GM23338 (cell line): ENCODE results near the gene POU2AF2. TPM values are rescaled to one million over a fixed set of nuclear protein-coding genes. Genes with fewer than 3 reads are reported as not detected.

Source experiments
- EZH2 ChIP-seq: fragments of 200-600 bp; sonication (generic); IDR thresholded peaks from one replicate; pipeline ENCODE4 v1.8.0; 2017; ENCODE audit warnings: antibody characterized with exemption, mild to moderate bottlenecking, low read depth; ENCODE audit not compliant: unreplicated experiment
- EZH2phosphoT487 ChIP-seq: fragments of 200-600 bp; sonication (generic); IDR thresholded peaks from one replicate; pipeline ENCODE4 v1.8.1; 2018; ENCODE audit warnings: antibody characterized with exemption; ENCODE audit not compliant: unreplicated experiment
- JUNB ChIP-seq: IDR thresholded peaks from one replicate; pipeline ENCODE4 v1.6.1; 2016; ENCODE audit warnings: antibody characterized with exemption; ENCODE audit not compliant: unreplicated experiment
- NANOG ChIP-seq: IDR thresholded peaks from 2 replicates; pipeline ENCODE4 v1.6.1; 2016; ENCODE audit warnings: antibody characterized with exemption, borderline replicate concordance
- STAT1 ChIP-seq: IDR thresholded peaks from one replicate; pipeline ENCODE4 v1.6.1; 2016; ENCODE audit warnings: antibody characterized with exemption; ENCODE audit not compliant: unreplicated experiment
- ZNF114 ChIP-seq: fragments of 250-450 bp; sonication (Bioruptor Pico); IDR thresholded peaks from 2 replicates; pipeline ENCODE4 v1.5.0; 2020; ENCODE audit warnings: mild to moderate bottlenecking, moderate library complexity
- ZNF331 ChIP-seq: fragments of 250-450 bp; sonication (Bioruptor Pico); IDR thresholded peaks from 2 replicates; pipeline ENCODE4 v1.5.0; 2020; ENCODE audit warnings: low read depth, mild to moderate bottlenecking, moderate library complexity
- polyA plus RNA-seq: library from polyadenylated mRNA; unstranded; fragments of >200 nt; fragmentation: Nextera tagmentation; extraction: Ambion mirVana; gene quantifications from 2 replicates; pipeline ENCODE4 v1.2.1, GENCODE V29; 2016
- total RNA-seq: library from RNA; depleted of rRNA; stranded (reverse); fragments of >200 nt; shearing (Covaris generic); gene quantifications from 2 replicates; pipeline ENCODE4 v1.2.3, GENCODE V29; 2014
- TF ChIP-seq, protein P1 (sequence below): fragments of 250-450 bp; sonication (Bioruptor Pico); IDR thresholded peaks from 2 replicates; pipeline ENCODE4 v1.5.0; 2020; ENCODE audit warnings: mild to moderate bottlenecking, moderate library complexity
- TF ChIP-seq, protein P2 (sequence below), 2 experiments: fragments of 200-600 bp in 1 of 2; sonication (generic) in 1 of 2; conservative IDR thresholded peaks; 2 replicates each; pipeline versions ENCODE4 v1.5.1 to v1.6.1; 2016 to 2017; ENCODE audit warnings: antibody characterized with exemption in 2 of 2, low read depth in 2 of 2, mild to moderate bottlenecking in 2 of 2, moderate library complexity in 1 of 2

POU2AF2 gene
- total and polyA plus RNA-seq, 2 experiments from 2014 or later: not detected

DNA sequence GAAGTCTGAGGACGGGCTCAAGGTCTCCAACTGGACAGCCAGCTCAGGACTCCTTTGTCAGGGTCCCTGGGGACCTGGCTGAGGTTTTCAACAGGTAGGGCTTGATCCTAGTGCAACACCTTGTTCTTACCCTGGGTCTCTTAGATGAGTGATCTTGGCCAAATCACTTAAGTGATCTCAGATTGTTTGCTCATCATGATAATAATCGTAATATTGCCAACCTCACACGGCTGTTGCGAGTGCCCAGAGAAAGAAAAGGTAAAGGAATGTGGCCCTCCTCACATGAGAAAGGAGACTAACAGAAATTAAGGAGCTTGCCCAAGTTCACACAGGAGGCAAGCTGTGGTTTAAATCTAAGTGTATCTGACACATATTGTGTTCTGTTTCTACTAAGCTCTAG, 81.3 kb downstream of the POU2AF2 start (continued):
- TF ChIP-seq, protein P1, sequence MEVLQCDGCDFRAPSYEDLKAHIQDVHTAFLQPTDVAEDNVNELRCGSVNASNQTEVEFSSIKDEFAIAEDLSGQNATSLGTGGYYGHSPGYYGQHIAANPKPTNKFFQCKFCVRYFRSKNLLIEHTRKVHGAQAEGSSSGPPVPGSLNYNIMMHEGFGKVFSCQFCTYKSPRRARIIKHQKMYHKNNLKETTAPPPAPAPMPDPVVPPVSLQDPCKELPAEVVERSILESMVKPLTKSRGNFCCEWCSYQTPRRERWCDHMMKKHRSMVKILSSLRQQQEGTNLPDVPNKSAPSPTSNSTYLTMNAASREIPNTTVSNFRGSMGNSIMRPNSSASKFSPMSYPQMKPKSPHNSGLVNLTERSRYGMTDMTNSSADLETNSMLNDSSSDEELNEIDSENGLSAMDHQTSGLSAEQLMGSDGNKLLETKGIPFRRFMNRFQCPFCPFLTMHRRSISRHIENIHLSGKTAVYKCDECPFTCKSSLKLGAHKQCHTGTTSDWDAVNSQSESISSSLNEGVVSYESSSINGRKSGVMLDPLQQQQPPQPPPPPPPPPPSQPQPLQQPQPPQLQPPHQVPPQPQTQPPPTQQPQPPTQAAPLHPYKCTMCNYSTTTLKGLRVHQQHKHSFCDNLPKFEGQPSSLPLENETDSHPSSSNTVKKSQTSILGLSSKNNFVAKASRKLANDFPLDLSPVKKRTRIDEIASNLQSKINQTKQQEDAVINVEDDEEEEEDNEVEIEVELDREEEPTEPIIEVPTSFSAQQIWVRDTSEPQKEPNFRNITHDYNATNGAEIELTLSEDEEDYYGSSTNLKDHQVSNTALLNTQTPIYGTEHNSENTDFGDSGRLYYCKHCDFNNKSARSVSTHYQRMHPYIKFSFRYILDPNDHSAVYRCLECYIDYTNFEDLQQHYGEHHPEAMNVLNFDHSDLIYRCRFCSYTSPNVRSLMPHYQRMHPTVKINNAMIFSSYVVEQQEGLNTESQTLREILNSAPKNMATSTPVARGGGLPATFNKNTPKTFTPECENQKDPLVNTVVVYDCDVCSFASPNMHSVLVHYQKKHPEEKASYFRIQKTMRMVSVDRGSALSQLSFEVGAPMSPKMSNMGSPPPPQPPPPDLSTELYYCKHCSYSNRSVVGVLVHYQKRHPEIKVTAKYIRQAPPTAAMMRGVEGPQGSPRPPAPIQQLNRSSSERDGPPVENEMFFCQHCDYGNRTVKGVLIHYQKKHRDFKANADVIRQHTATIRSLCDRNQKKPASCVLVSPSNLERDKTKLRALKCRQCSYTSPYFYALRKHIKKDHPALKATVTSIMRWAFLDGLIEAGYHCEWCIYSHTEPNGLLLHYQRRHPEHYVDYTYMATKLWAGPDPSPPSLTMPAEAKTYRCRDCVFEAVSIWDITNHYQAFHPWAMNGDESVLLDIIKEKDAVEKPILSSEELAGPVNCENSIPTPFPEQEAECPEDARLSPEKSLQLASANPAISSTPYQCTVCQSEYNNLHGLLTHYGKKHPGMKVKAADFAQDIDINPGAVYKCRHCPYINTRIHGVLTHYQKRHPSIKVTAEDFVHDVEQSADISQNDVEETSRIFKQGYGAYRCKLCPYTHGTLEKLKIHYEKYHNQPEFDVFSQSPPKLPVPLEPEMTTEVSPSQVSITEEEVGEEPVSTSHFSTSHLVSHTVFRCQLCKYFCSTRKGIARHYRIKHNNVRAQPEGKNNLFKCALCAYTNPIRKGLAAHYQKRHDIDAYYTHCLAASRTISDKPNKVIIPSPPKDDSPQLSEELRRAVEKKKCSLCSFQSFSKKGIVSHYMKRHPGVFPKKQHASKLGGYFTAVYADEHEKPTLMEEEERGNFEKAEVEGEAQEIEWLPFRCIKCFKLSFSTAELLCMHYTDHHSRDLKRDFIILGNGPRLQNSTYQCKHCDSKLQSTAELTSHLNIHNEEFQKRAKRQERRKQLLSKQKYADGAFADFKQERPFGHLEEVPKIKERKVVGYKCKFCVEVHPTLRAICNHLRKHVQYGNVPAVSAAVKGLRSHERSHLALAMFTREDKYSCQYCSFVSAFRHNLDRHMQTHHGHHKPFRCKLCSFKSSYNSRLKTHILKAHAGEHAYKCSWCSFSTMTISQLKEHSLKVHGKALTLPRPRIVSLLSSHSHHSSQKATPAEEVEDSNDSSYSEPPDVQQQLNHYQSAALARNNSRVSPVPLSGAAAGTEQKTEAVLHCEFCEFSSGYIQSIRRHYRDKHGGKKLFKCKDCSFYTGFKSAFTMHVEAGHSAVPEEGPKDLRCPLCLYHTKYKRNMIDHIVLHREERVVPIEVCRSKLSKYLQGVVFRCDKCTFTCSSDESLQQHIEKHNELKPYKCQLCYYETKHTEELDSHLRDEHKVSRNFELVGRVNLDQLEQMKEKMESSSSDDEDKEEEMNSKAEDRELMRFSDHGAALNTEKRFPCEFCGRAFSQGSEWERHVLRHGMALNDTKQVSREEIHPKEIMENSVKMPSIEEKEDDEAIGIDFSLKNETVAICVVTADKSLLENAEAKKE (CRISPR knock-in tag): no peak
- TF ChIP-seq ZNF331 (CRISPR knock-in tag): no peak
- no peak for TF ChIP-seq ZNF114 (CRISPR knock-in tag)
- no peak for TF ChIP-seq EZH2phosphoT487
- TF ChIP-seq EZH2: no peak
- no peak for TF ChIP-seq JUNB
- TF ChIP-seq NANOG: no peak
- TF ChIP-seq STAT1: no peak
- TF ChIP-seq, protein P2, sequence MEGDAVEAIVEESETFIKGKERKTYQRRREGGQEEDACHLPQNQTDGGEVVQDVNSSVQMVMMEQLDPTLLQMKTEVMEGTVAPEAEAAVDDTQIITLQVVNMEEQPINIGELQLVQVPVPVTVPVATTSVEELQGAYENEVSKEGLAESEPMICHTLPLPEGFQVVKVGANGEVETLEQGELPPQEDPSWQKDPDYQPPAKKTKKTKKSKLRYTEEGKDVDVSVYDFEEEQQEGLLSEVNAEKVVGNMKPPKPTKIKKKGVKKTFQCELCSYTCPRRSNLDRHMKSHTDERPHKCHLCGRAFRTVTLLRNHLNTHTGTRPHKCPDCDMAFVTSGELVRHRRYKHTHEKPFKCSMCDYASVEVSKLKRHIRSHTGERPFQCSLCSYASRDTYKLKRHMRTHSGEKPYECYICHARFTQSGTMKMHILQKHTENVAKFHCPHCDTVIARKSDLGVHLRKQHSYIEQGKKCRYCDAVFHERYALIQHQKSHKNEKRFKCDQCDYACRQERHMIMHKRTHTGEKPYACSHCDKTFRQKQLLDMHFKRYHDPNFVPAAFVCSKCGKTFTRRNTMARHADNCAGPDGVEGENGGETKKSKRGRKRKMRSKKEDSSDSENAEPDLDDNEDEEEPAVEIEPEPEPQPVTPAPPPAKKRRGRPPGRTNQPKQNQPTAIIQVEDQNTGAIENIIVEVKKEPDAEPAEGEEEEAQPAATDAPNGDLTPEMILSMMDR (conservative IDR thresholded peaks at IDR 0.05; ENCODE audit: low read depth in 2 of 2): no peak
